K562 (cell line): ENCODE measurements around the gene ZNF862. TPM values are rescaled to one million over a fixed set of nuclear protein-coding genes. Genes with fewer than 3 reads are reported as not detected.

Source experiments
- CREM ChIP-seq: IDR thresholded peaks from 2 replicates; pipeline ENCODE4 v1.6.1; 2014; ENCODE audit warnings: antibody characterized with exemption, low read depth
- E2F6 ChIP-seq, 2 experiments: IDR thresholded peaks; 2 replicates each; pipeline ENCODE4 v1.6.1; 2011; ENCODE audit warnings: borderline replicate concordance in 1 of 2, control low read depth in 1 of 2, low read depth in 1 of 2, low read length in 1 of 2, mild to moderate bottlenecking in 1 of 2, mixed read lengths in 1 of 2, moderate library complexity in 1 of 2; ENCODE audit not compliant: insufficient read depth in 1 of 2, insufficient read length in 1 of 2, poor library complexity in 1 of 2, severe bottlenecking in 1 of 2; ENCODE audit errors: extremely low read depth in 1 of 2
- HLTF ChIP-seq: fragments of 450-650 bp; IDR thresholded peaks from 2 replicates; pipeline ENCODE4 v1.6.1; 2016
- IFI16 ChIP-seq: fragments of 250-450 bp; sonication (Bioruptor Pico); IDR thresholded peaks from 2 replicates; pipeline ENCODE4 v2.1.2; 2022; ENCODE audit warnings: mild to moderate bottlenecking, inconsistent platforms
- KAT7 ChIP-seq: sonication (generic); formaldehyde crosslinking; IDR thresholded peaks from 2 replicates; pipeline ENCODE4 v1.8.0; 2022; ENCODE audit warnings: missing genetic modification reagents, mild to moderate bottlenecking, borderline replicate concordance
- MCM3 ChIP-seq: fragments of 450-650 bp; IDR thresholded peaks from 2 replicates; pipeline ENCODE4 v1.6.1; 2016
- NELFE ChIP-seq: IDR thresholded peaks from 2 replicates; pipeline ENCODE4 v1.6.1; 2011; ENCODE audit warnings: mild to moderate bottlenecking; ENCODE audit not compliant: insufficient read depth, insufficient read length
- PBX2 ChIP-seq, 2 experiments: IDR thresholded peaks in 1 of 2; conservative IDR thresholded peaks in 1 of 2; 2 replicates each; pipeline ENCODE4 v1.6.1; 2016; ENCODE audit warnings: low read depth in 2 of 2, mild to moderate bottlenecking in 1 of 2, missing compliant biosample characterization in 1 of 2, missing genetic modification characterization in 1 of 2, moderate library complexity in 1 of 2
- SREBF2 ChIP-seq: sonication (generic); formaldehyde crosslinking; IDR thresholded peaks from 2 replicates; pipeline ENCODE4 v1.4.0; 2020; ENCODE audit warnings: mild to moderate bottlenecking, missing genetic modification reagents
- STAT5A ChIP-seq: IDR thresholded peaks from 2 replicates; pipeline ENCODE4 v1.6.1; 2012; ENCODE audit warnings: low read length, inconsistent platforms, borderline replicate concordance
- TAF9B ChIP-seq: fragments of 450-650 bp; IDR thresholded peaks from 2 replicates; pipeline ENCODE4 v1.6.1; 2018; ENCODE audit warnings: mild to moderate bottlenecking; ENCODE audit not compliant: partially characterized antibody
- TEAD4 ChIP-seq, 2 experiments: sonication (generic) in 1 of 2; formaldehyde crosslinking in 1 of 2; IDR thresholded peaks; 2 replicates each; pipeline versions ENCODE4 v1.6.1 to v1.8.0; 2012 to 2022; ENCODE audit warnings: borderline replicate concordance in 1 of 2, inconsistent platforms in 1 of 2, low read length in 1 of 2, mild to moderate bottlenecking in 1 of 2, missing genetic modification reagents in 1 of 2
- USF1 ChIP-seq: sonication (generic); formaldehyde crosslinking; IDR thresholded peaks from 2 replicates; pipeline ENCODE4 v1.9.0; 2022; ENCODE audit warnings: mild to moderate bottlenecking, missing genetic modification reagents
- ZBTB40 ChIP-seq, 2 experiments: fragments of 450-650 bp in 1 of 2; sonication (generic) in 1 of 2; formaldehyde crosslinking in 1 of 2; IDR thresholded peaks; 2 replicates each; pipeline versions ENCODE4 v1.7.1 to v1.9.0; 2016 to 2022; ENCODE audit warnings: inconsistent platforms in 1 of 2, mild to moderate bottlenecking in 1 of 2, missing genetic modification reagents in 1 of 2
- polyA plus RNA-seq, 8 experiments: library from polyadenylated mRNA; depleted of rRNA in 4 of 8; stranded (reverse) in 5 of 8; unstranded in 3 of 8; fragments of >200 nt; fragmentation: Nextera tagmentation in 2 of 8; fragmentation: Illumina TruSeq in 1 of 8; extraction: Ambion mirVana in 2 of 8; extraction: Trizol in 1 of 8; gene quantifications; 2 replicates each; pipeline versions ENCODE4 v1.2.1 to v1.2.3, GENCODE V29; 2011 to 2014; ENCODE audit warnings: inconsistent platforms in 1 of 8, missing spikeins in 1 of 8
- total RNA-seq, 7 experiments: library from RNA; depleted of rRNA in 6 of 7; stranded (reverse); fragments of >200 nt in 6 of 7; fragmentation: Illumina TruSeq in 2 of 7; extraction: Trizol in 2 of 7; gene quantifications; 2 replicates each; pipeline versions ENCODE4 v1.2.1 to v1.2.3, GENCODE V29; 2011 to 2021; ENCODE audit warnings: low replicate concordance in 1 of 7

The ZNF862 gene
- total and polyA plus RNA-seq, 9 of the 15 experiments (the other 6 are each of a cell fraction or from before 2014, with no cell fraction given), result 1.1 to 3.9 (median 2.6) TPM

GRCh38 chr7:149790146-149790548 is 48.0 kb upstream of the ZNF862 start (continued):
- TF ChIP-seq ZBTB40 (IDR thresholded peaks at IDR 0.05) (no peak), ZBTB40 (CRISPR knock-in tag; IDR thresholded peaks at IDR 0.05) (no peak), STAT5A (no peak), NELFE (no peak), HLTF (no peak), SREBF2 (CRISPR knock-in tag) (no peak), KAT7 (CRISPR knock-in tag) (no peak), TEAD4 (IDR thresholded peaks at IDR 0.05; ENCODE audit: low read length) (no peak), TEAD4 (CRISPR knock-in tag; IDR thresholded peaks at IDR 0.05; ENCODE audit: borderline replicate concordance) (no peak), CREM (peak; percentile 62), E2F6 (IDR thresholded peaks at IDR 0.05; ENCODE audit: borderline replicate concordance in 1 of 2, extremely low read depth in 1 of 2, insufficient read depth in 1 of 2, insufficient read length in 1 of 2, low read depth in 1 of 2, low read length in 1 of 2, poor library complexity in 1 of 2, severe bottlenecking in 1 of 2) (peak; percentile 70 to 84), PBX2 (CRISPR knock-in tag; IDR thresholded peaks at IDR 0.05; ENCODE audit: low read depth) (no peak), PBX2 (tag; conservative IDR thresholded peaks at IDR 0.05; ENCODE audit: low read depth) (no peak), USF1 (CRISPR knock-in tag) (no peak), TAF9B (no peak), IFI16 (CRISPR knock-in tag) (no peak), MCM3 (no peak)
